IPS-NIHi7 (cell line): Measurements from ENCODE around the gene GDAP1L1.
A peak's percentile ranks its signal among the peaks of the same experiment; 100 is the strongest.

Source experiments
- DNase-seq: peaks from one replicate; pipeline ENCODE4 v3.0.0; 2012; ENCODE audit warnings: mixed read lengths; ENCODE audit errors: extremely low spot score

Gene GDAP1L1

GRCh38 chr20:44247131-44247571 is at the start of gene GDAP1L1:
Gene GDAP1L1, plus strand, starts transcription at chr20:44247308. Its CDS starts 27 bp downstream, at chr20:44247335.
- peak; percentile 85 for DNase-seq

- no peak for DNase-seq
Observed at GRCh38 chr20:44198872-44199271, 48.2 kb upstream of the GDAP1L1 start.

- DNase-seq = no peak
Observed at GRCh38 chr20:44199877-44200276, 47.2 kb upstream of the GDAP1L1 start.

GRCh38 chr20:44200371-44200770 is 46.7 kb upstream of the GDAP1L1 start:
- DNase-seq = no peak

GRCh38 chr20:44200983-44201382 is 46.1 kb upstream of the GDAP1L1 start:
- DNase-seq = no peak

GRCh38 chr20:44203161-44203560 is 43.9 kb upstream of the GDAP1L1 start:
- DNase-seq = no peak

- no peak for DNase-seq
Observed at GRCh38 chr20:44204156-44204831, 42.8 kb upstream of the GDAP1L1 start.

- DNase-seq = no peak
Observed at GRCh38 chr20:44204832-44205215, 42.3 kb upstream of the GDAP1L1 start.

- no peak for DNase-seq
Observed at GRCh38 chr20:44206132-44206531, 41.0 kb upstream of the GDAP1L1 start.

GRCh38 chr20:44207126-44207723 is 39.9 kb upstream of the GDAP1L1 start:
- DNase-seq = no peak

GRCh38 chr20:44208165-44208564 is 38.9 kb upstream of the GDAP1L1 start:
- no peak for DNase-seq

- no peak for DNase-seq
Observed at GRCh38 chr20:44208770-44209169, 38.3 kb upstream of the GDAP1L1 start.

GRCh38 chr20:44209686-44210405 is 37.3 kb upstream of the GDAP1L1 start:
- DNase-seq = peak; percentile 41

GRCh38 chr20:44210406-44211176 is 36.5 kb upstream of the GDAP1L1 start, which contains the start of gene OSER1:
Gene OSER1, minus strand, starts transcription at chr20:44210771. Its CDS starts 3,814 bp downstream, at chr20:44206957.
- DNase-seq = peak; percentile 98

- no peak for DNase-seq
Observed at GRCh38 chr20:44211177-44212039, 35.7 kb upstream of the GDAP1L1 start.

- DNase-seq = no peak
Observed at GRCh38 chr20:44212792-44213191, 34.3 kb upstream of the GDAP1L1 start.

- DNase-seq = peak; percentile 58
Observed at GRCh38 chr20:44215125-44215524, 32.0 kb upstream of the GDAP1L1 start.

- peak; percentile 68 for DNase-seq
Observed at GRCh38 chr20:44217342-44218092, 29.6 kb upstream of the GDAP1L1 start.

- no peak for DNase-seq
Observed at GRCh38 chr20:44218446-44218845, 28.7 kb upstream of the GDAP1L1 start.

- no peak for DNase-seq
Observed at GRCh38 chr20:44219170-44219730, 27.9 kb upstream of the GDAP1L1 start.
